WTC11 (cell line): ENCODE measurements around the gene INTS2. TPM values are rescaled to one million over a fixed set of nuclear protein-coding genes. Genes with fewer than 3 reads are reported as not detected.

Experiments
- ATAC-seq: fragments of 200-7000 bp; cut with Tn5 transposase; 2 replicates; pipeline ENCODE4 v1.10.0; 2021; ENCODE audit warnings: mild to moderate bottlenecking, moderate library complexity
- CTCF ChIA-PET: fragments of 300-600 bp; sonication (Branson Sonifier 250); formaldehyde crosslinking; loops from one replicate; lab custom pipeline; 2021; ENCODE audit warnings: antibody characterized with exemption; lab: Charles Lee
- POLR2A ChIA-PET: fragments of 350-600 bp; sonication (Branson Sonifier 250); formaldehyde crosslinking; loops from one replicate; lab custom pipeline; 2021; ENCODE audit warnings: antibody characterized with exemption; lab: Charles Lee
- DNase-seq: peaks from one replicate; pipeline ENCODE4 v3.0.0; 2021; ENCODE audit warnings: low spot score
- H3K27ac Mint-ChIP-seq: 2 replicates; pipeline ENCODE4 v1.8.0; 2021; ENCODE audit warnings: mixed read lengths
- H3K27me3 Mint-ChIP-seq: 2 replicates; pipeline ENCODE4 v1.8.0; 2021; ENCODE audit warnings: low read depth, mild to moderate bottlenecking, moderate library complexity, mixed read lengths
- H3K36me3 Mint-ChIP-seq: 2 replicates; pipeline ENCODE4 v1.8.0; 2021; ENCODE audit warnings: mixed read lengths
- H3K4me1 Mint-ChIP-seq: 2 replicates; pipeline ENCODE4 v1.8.0; 2022; ENCODE audit warnings: mixed read lengths
- H3K4me3 Mint-ChIP-seq: 2 replicates; pipeline ENCODE4 v1.8.0; 2021; ENCODE audit warnings: mild to moderate bottlenecking, moderate library complexity, mixed read lengths
- H3K9me3 Mint-ChIP-seq: 2 replicates; pipeline ENCODE4 v1.8.0; 2021; ENCODE audit warnings: mixed read lengths
- CREB1 ChIP-seq: sonication (generic); formaldehyde crosslinking; IDR thresholded peaks from 2 replicates; pipeline ENCODE4 v1.8.0; 2023; ENCODE audit warnings: mild to moderate bottlenecking, missing genetic modification reagents
- ESRRA ChIP-seq: sonication (generic); formaldehyde crosslinking; IDR thresholded peaks from 2 replicates; pipeline ENCODE4 v1.8.1; 2022; ENCODE audit warnings: mild to moderate bottlenecking, missing genetic modification reagents, borderline replicate concordance
- MYBL2 ChIP-seq: sonication (generic); formaldehyde crosslinking; IDR thresholded peaks from 2 replicates; pipeline ENCODE4 v1.8.1; 2023; ENCODE audit warnings: mild to moderate bottlenecking, moderate library complexity, missing genetic modification reagents
- NR2C2 ChIP-seq: sonication (generic); formaldehyde crosslinking; IDR thresholded peaks from 2 replicates; pipeline ENCODE4 v1.8.0; 2022; ENCODE audit warnings: mild to moderate bottlenecking, missing genetic modification reagents
- NR3C1 ChIP-seq: sonication (generic); formaldehyde crosslinking; conservative IDR thresholded peaks from 2 replicates; pipeline ENCODE4 v1.8.1; 2023; ENCODE audit warnings: low read depth, mild to moderate bottlenecking, missing genetic modification reagents
- TP53 ChIP-seq: sonication (generic); formaldehyde crosslinking; IDR thresholded peaks from 2 replicates; pipeline ENCODE4 v1.8.1; 2023; ENCODE audit warnings: mild to moderate bottlenecking, missing genetic modification reagents
- ZNF121 ChIP-seq: sonication (generic); formaldehyde crosslinking; IDR thresholded peaks from 2 replicates; pipeline ENCODE4 v1.8.0; 2023; ENCODE audit warnings: missing genetic modification reagents
- ZNF317 ChIP-seq: sonication (generic); formaldehyde crosslinking; IDR thresholded peaks from 2 replicates; pipeline ENCODE4 v1.8.1; 2023; ENCODE audit warnings: low read depth, mild to moderate bottlenecking, moderate library complexity, missing genetic modification reagents, borderline replicate concordance
- ZNF423 ChIP-seq: fragments of 250-450 bp; sonication (Bioruptor Pico); IDR thresholded peaks from 2 replicates; pipeline ENCODE4 v2.1.2; 2022; ENCODE audit warnings: mild to moderate bottlenecking, moderate library complexity
- total RNA-seq: library from RNA; stranded (reverse); gene quantifications from 3 replicates; pipeline ENCODE4 v1.2.3, GENCODE V29; 2021
- TF ChIP-seq, protein P1 (sequence below): sonication (generic); formaldehyde crosslinking; IDR thresholded peaks from 2 replicates; pipeline ENCODE4 v1.8.0; 2023; ENCODE audit warnings: missing genetic modification reagents, mild to moderate bottlenecking, borderline replicate concordance
- TF ChIP-seq, protein P2 (sequence below): sonication (generic); formaldehyde crosslinking; IDR thresholded peaks from 2 replicates; pipeline ENCODE4 v1.8.1; 2022; ENCODE audit warnings: low read depth, missing genetic modification reagents, borderline replicate concordance
- TF ChIP-seq, protein P3 (sequence below): sonication (generic); formaldehyde crosslinking; IDR thresholded peaks from 2 replicates; pipeline ENCODE4 v1.8.0; 2022; ENCODE audit warnings: mild to moderate bottlenecking, missing genetic modification reagents
- TF ChIP-seq, protein P4 (sequence below): fragments of 250-450 bp; sonication (Bioruptor Pico); IDR thresholded peaks from 2 replicates; pipeline ENCODE4 v1.8.0; 2021; ENCODE audit warnings: mild to moderate bottlenecking
- TF ChIP-seq, protein P5 (sequence below): sonication (generic); formaldehyde crosslinking; IDR thresholded peaks from 2 replicates; pipeline ENCODE4 v1.8.1; 2022; ENCODE audit warnings: mild to moderate bottlenecking, moderate library complexity, missing genetic modification reagents
- TF ChIP-seq, protein P6 (sequence below): sonication (generic); formaldehyde crosslinking; IDR thresholded peaks from 2 replicates; pipeline ENCODE4 v1.8.1; 2022; ENCODE audit warnings: missing genetic modification reagents, borderline replicate concordance
- TF ChIP-seq, protein P7 (sequence below): sonication (generic); formaldehyde crosslinking; IDR thresholded peaks from 2 replicates; pipeline ENCODE4 v1.8.1; 2022; ENCODE audit warnings: low read depth, mild to moderate bottlenecking, moderate library complexity, missing genetic modification reagents, borderline replicate concordance

The INTS2 gene
- total RNA-seq, 1 experiment from 2014 or later, result 24.9 TPM

DNA sequence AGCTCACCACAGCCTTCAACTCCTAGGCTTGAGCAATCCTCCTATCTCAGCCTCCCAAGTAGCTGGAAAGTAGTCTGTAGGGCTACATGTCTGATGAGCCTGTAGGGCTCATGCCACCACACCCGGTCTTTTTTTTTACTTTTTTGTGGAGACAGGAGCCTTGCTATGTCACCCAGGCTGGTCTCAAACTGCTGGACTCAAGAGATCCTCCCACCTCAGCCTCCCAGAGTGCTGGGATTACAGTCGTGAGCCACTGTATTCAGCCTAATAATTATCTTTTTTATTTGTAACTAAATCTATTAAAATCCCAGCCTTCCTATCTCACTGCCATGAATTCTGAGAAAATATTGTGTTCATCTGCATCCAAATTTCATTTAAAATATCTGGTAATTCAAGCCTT is 79.5 kb downstream of the INTS2 start (continued):
- TF ChIP-seq, protein P1, sequence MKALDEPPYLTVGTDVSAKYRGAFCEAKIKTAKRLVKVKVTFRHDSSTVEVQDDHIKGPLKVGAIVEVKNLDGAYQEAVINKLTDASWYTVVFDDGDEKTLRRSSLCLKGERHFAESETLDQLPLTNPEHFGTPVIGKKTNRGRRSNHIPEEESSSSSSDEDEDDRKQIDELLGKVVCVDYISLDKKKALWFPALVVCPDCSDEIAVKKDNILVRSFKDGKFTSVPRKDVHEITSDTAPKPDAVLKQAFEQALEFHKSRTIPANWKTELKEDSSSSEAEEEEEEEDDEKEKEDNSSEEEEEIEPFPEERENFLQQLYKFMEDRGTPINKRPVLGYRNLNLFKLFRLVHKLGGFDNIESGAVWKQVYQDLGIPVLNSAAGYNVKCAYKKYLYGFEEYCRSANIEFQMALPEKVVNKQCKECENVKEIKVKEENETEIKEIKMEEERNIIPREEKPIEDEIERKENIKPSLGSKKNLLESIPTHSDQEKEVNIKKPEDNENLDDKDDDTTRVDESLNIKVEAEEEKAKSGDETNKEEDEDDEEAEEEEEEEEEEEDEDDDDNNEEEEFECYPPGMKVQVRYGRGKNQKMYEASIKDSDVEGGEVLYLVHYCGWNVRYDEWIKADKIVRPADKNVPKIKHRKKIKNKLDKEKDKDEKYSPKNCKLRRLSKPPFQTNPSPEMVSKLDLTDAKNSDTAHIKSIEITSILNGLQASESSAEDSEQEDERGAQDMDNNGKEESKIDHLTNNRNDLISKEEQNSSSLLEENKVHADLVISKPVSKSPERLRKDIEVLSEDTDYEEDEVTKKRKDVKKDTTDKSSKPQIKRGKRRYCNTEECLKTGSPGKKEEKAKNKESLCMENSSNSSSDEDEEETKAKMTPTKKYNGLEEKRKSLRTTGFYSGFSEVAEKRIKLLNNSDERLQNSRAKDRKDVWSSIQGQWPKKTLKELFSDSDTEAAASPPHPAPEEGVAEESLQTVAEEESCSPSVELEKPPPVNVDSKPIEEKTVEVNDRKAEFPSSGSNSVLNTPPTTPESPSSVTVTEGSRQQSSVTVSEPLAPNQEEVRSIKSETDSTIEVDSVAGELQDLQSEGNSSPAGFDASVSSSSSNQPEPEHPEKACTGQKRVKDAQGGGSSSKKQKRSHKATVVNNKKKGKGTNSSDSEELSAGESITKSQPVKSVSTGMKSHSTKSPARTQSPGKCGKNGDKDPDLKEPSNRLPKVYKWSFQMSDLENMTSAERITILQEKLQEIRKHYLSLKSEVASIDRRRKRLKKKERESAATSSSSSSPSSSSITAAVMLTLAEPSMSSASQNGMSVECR, result no peak
- TF ChIP-seq ZNF317, result no peak
- no peak for TF ChIP-seq ESRRA (CRISPR knock-in tag)
- TF ChIP-seq, protein P2, sequence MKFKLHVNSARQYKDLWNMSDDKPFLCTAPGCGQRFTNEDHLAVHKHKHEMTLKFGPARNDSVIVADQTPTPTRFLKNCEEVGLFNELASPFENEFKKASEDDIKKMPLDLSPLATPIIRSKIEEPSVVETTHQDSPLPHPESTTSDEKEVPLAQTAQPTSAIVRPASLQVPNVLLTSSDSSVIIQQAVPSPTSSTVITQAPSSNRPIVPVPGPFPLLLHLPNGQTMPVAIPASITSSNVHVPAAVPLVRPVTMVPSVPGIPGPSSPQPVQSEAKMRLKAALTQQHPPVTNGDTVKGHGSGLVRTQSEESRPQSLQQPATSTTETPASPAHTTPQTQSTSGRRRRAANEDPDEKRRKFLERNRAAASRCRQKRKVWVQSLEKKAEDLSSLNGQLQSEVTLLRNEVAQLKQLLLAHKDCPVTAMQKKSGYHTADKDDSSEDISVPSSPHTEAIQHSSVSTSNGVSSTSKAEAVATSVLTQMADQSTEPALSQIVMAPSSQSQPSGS (CRISPR knock-in tag), result no peak
- TF ChIP-seq, protein P3, sequence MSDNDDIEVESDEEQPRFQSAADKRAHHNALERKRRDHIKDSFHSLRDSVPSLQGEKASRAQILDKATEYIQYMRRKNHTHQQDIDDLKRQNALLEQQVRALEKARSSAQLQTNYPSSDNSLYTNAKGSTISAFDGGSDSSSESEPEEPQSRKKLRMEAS, result no peak

DNA sequence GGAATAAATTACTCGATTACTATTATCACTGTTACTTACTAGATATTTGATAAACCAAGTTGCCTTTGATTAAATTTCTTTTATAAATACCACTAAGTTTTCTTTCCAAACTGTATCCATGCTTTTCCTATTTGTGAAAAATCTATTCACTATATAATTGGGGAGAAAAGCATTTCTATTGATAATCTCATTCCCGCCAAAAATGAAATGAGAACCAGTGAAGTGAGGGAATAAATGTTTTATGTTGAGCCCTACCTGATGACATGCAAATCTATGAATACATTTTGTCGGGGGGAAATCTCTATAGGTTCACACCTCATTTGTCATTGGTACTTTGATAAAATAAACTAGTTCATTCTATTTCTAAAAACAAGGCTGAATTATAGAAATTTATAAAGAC is 80.1 kb downstream of the INTS2 start:
- Mint-ChIP-seq H3K27ac (no peak overlapping the region), H3K9me3 (no peaks in the 10 kb centered on the region)

DNA sequence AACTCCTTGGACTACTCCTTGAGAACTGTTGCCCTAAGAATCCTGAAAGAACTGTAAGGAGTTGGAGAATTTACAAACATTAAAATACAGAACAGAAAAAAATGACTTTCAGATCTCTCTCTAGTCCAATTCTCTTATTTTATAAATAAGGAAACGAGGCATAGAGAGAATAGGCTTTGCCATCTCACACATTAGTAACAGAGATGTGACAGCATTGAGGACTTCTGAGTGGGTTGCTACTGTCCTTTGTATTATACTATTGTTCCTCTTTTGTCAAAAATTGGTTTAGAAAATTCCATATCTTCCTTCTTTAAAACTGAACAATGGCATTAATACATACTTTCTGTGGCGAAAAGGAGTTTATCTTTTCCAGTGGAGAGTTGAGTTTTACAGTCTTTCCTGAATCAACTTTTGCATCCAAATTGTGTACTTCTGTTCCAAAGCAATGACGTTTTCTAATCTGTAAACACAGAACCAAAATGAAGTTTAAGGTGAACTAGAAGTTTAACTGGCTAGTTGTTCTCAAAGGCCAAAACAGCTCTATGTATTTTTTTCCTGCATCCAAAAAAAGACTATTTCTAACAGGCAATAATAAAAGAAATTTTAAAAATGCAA is 80.9 kb downstream of the INTS2 start:
- no peak for ATAC-seq
- Mint-ChIP-seq H3K4me3 (no peak overlapping the region), H3K36me3 (peaks cover 40% of the 10 kb centered on the region), H3K4me1 (no peaks in the 10 kb centered on the region), H3K9me3 (no peaks in the 10 kb centered on the region), H3K27ac (no peak overlapping the region), H3K27me3 (no peaks in the 10 kb centered on the region)
- ChIA-PET CTCF (no interaction called here), POLR2A (interaction anchor here (0.6 kb wide), 1 partner anchor 11 kb away, joined by 13 read pairs; no protein-coding TSS in a partner anchor)
- no peak for DNase-seq
- TF ChIP-seq, protein P4, sequence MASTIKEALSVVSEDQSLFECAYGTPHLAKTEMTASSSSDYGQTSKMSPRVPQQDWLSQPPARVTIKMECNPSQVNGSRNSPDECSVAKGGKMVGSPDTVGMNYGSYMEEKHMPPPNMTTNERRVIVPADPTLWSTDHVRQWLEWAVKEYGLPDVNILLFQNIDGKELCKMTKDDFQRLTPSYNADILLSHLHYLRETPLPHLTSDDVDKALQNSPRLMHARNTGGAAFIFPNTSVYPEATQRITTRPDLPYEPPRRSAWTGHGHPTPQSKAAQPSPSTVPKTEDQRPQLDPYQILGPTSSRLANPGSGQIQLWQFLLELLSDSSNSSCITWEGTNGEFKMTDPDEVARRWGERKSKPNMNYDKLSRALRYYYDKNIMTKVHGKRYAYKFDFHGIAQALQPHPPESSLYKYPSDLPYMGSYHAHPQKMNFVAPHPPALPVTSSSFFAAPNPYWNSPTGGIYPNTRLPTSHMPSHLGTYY, result no peak
- TF ChIP-seq, protein P2 (CRISPR knock-in tag), result no peak
- TF ChIP-seq ZNF423 (CRISPR knock-in tag) (no peak), NR2C2 (no peak), ZNF121 (CRISPR knock-in tag) (no peak)
- TF ChIP-seq, protein P5, sequence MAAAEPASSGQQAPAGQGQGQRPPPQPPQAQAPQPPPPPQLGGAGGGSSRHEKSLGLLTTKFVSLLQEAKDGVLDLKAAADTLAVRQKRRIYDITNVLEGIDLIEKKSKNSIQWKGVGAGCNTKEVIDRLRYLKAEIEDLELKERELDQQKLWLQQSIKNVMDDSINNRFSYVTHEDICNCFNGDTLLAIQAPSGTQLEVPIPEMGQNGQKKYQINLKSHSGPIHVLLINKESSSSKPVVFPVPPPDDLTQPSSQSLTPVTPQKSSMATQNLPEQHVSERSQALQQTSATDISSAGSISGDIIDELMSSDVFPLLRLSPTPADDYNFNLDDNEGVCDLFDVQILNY (CRISPR knock-in tag), result no peak
- TF ChIP-seq, protein P6, sequence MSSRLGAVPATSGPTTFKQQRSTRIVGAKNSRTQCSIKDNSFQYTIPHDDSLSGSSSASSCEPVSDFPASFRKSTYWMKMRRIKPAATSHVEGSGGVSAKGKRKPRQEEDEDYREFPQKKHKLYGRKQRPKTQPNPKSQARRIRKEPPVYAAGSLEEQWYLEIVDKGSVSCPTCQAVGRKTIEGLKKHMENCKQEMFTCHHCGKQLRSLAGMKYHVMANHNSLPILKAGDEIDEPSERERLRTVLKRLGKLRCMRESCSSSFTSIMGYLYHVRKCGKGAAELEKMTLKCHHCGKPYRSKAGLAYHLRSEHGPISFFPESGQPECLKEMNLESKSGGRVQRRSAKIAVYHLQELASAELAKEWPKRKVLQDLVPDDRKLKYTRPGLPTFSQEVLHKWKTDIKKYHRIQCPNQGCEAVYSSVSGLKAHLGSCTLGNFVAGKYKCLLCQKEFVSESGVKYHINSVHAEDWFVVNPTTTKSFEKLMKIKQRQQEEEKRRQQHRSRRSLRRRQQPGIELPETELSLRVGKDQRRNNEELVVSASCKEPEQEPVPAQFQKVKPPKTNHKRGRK (CRISPR knock-in tag), result no peak

More for the DNA sequence above, 80.1 kb downstream of the INTS2 start:
- Mint-ChIP-seq H3K4me3 (no peak overlapping the region), H3K36me3 (peaks cover 37% of the 10 kb centered on the region), H3K27me3 (no peaks in the 10 kb centered on the region), H3K4me1 (no peaks in the 10 kb centered on the region)
- ChIA-PET CTCF (no interaction called here), POLR2A (no interaction called here)
- no peak for ATAC-seq
- TF ChIP-seq NR3C1 (CRISPR knock-in tag), result no peak
- TF ChIP-seq, protein P6 (CRISPR knock-in tag), result no peak
- TF ChIP-seq ZNF121 (CRISPR knock-in tag), result no peak
- TF ChIP-seq, protein P7, sequence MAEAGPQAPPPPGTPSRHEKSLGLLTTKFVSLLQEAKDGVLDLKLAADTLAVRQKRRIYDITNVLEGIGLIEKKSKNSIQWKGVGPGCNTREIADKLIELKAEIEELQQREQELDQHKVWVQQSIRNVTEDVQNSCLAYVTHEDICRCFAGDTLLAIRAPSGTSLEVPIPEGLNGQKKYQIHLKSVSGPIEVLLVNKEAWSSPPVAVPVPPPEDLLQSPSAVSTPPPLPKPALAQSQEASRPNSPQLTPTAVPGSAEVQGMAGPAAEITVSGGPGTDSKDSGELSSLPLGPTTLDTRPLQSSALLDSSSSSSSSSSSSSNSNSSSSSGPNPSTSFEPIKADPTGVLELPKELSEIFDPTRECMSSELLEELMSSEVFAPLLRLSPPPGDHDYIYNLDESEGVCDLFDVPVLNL (CRISPR knock-in tag), result no peak
- TF ChIP-seq TP53 (CRISPR knock-in tag), result no peak
- no peak for TF ChIP-seq ESRRA (CRISPR knock-in tag)
- TF ChIP-seq CREB1 (CRISPR knock-in tag), result no peak
- TF ChIP-seq MYBL2 (CRISPR knock-in tag), result no peak
- no peak for TF ChIP-seq ZNF423 (CRISPR knock-in tag)
- no peak for DNase-seq
